G401 (cell line): Measurements from ENCODE around the gene TNS2. TPM values are rescaled to one million over a fixed set of nuclear protein-coding genes. Genes with fewer than 3 reads are reported as not detected.
"Not testable (repeated sequence)": the region's sequence is repeated elsewhere in the genome, so short reads cannot be mapped to it uniquely, and the experiment has no call there.

ENCODE experiments used
- DNase-seq: peaks from one replicate; pipeline ENCODE4 v3.0.0-alpha.2; 2015; ENCODE audit warnings: low spot score
- in situ Hi-C: cut with HindIII; loops from 2 replicates; pipeline ENCODE4 v1.10.0; 2016; ENCODE audit warnings: low sequenced_read_pairs, mixed read lengths
- total RNA-seq: library from RNA; depleted of rRNA; stranded (reverse); fragments of >200 nt; shearing (Covaris generic); gene quantifications from 2 replicates; pipeline ENCODE4 v1.2.3, GENCODE V29; 2014

TNS2 gene
- total RNA-seq, 1 experiment from 2014 or later = 13.7 TPM

DNA sequence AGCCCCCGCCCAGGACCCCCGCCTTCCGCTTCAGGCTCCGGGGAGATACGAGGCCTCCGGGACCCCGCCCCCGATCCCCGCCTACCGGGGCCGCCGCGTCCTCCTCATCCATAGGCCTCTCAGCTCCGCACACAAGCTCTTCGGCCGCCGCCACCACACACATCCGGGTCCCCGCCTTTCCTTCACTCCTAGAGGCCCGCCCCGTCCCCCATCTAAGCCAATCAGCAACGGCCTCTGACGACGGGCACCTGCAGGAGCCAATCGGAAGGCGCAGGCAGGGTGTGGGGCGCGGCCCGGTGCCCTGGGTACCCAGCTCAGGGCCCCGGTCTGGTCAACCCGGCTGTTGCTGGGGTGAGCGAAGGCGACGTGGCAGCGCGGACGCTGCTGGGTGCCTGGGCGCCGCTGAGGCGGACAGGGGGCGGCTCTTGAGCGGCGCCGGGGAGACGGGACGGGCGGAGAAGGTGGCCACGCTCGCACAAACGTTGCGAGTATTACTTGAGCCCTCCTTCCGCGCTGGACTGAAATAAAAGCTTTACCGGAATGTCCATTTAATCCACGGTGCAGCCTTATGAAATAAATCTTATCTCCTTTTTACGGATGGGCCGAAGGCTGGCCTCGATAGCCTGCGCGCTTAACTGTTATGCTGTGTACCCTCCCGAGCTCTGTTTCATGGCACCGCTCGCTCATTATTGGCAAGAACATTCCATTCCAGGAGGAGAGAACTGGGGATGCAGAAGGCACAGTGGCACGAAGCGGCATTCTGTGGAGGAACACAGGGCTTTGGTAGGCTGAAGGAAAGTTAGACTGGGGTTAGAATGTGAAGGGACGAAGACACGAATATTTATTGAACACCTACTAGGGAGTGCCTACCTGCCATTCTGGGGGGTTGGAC lies 29.6 kb downstream of the TNS2 start, which contains the start of gene SPRYD3:
Gene SPRYD3, minus strand, starts transcription at position 165 of the 892 bp plus-strand sequence. Its CDS starts 57 bp downstream, at position 108.
- in situ Hi-C loops = loop anchor here (5.0 to 10.0 kb wide), 2 partner anchors 43 to 115 kb away; no protein-coding TSS in a partner anchor
- DNase-seq = peak; percentile 97

DNA sequence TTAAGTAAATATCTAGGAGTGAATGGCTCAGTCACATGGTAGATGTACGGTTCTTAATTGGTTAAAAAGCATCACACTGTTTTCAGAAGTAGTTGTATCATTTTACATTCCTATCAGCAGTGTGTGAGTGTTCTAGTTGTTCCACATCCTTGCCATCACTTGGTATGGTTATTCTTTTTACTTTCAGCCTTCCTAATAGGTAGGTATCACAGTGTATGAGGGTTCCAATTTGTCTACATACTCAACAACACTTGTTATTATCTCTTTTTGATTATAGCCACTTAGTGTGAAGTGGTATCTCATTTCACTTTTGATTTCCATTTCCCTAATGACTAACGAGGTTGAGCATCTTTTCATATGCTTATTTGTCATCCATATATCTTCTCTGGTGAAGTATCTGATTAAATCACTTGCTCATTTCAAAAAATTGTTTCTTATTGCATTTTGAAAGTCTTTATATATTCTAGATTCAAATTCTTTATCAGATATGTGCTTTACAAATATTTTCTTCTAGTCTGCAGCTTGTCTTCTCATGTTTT lies 32.8 kb downstream of the TNS2 start:
- no peak for DNase-seq
- in situ Hi-C loops = no loop called here

DNA sequence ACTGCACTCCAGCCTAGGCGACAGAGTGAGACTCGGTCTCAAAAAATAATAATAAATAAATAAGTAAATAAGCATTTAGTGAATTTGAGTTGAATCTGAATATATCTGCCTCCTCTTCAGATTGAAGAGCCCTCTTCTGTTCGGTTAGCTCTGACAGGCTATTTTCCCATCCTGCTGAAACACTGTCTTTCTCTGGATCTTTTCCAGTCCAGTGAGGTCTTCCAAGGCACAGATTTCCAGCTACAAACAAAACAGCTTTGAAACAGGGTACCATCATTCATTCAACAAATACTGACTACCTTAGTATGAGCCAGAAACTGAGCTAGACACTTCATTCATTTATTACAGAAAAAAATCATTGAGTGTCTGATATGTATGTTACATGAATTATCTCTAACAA lies 36.5 kb downstream of the TNS2 start:
- in situ Hi-C loops = no loop called here
- DNase-seq = no peak

DNA sequence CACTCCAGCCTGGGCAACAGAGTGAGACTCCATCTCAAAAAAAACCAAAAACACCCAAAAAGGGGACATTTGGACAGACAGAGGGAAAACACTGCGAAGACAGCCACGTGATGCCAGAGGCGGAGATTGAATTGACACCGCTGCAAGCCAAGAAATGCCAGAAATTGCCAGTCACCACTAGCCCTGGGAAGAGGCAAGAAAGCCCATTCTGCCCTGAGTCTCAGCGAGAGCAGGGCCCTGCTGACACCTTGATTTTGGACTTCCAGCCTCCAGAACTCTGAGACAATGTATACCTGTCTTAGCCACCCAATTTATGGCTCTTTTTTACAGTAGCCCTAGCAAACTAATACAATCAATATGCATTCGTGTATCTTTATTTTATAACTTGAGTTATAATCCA lies 40.2 kb downstream of the TNS2 start:
- no peak for DNase-seq
- in situ Hi-C loops = no loop called here

DNA sequence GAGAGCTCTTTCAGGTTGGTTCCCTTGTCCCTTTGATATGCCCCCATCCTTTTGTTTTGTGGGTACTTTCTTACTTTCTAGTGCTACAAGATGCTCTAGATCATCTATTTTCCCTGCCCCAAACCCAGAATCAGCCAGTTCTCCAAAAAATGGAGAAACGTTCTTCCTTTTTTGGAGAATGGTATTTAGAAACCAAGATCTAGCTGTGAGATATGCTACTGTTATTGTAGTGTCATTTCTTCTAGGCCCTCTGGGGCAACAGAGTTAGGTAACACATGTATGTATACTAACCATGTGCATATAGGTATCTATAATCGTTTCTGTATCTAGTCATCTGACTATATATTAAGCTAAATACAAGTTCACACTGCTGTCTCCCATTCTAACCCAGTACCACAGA lies 40.7 kb downstream of the TNS2 start:
- DNase-seq = no peak
- in situ Hi-C loops = no loop called here

DNA sequence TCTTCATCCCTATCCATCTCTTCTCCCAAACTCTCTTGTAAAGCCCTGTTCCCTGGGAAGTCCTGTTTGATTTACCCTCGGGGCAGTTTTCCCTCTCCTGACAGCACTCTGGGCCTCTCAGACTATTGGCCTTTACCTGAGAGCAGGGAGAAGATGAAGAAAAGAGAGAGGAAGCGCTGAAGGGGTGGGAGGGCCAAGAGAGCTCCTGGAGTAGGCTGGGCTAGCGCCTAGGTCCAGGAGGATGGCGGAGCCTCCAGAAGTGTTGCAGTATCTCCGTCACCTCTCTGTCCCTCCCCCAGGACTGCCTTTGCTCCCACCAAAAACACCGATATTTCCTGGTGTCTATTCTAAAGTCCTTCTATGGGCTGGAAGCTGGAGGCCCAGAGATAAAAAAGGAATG lies 41.9 kb downstream of the TNS2 start:
- in situ Hi-C loops = no loop called here

DNA sequence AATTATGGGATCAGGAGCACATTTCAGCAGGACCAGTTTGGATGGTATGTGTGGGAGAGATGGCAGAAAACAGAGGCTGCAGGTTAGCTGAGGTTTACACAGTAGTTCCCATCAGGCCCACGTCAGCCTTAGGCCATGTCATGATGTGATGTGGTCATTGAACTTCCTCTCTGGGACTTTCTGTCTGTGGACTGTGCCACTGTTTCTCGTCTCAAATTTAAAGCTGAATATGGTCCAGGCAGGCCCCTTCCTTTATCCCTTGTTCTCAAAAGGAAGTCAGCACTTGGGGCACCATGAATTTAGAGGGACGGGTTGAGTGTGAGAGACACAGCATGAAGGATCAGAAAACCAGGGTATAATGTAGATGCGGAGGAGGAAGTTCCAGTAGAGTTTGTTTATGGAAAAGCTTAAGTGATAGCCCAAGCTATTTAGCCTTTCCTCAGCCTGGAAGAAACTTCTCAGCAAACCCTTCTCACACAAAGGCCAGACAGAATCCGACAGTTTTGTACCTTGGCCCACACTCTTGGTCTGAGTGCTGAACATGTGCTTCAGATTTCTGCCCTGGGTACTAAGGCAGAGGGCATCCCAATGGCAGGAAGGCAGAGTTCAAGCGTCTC lies 44.0 kb downstream of the TNS2 start:
- in situ Hi-C loops = no loop called here
- no peak for DNase-seq

More for the DNA sequence above, 41.9 kb downstream of the TNS2 start:
- DNase-seq = no peak

DNA sequence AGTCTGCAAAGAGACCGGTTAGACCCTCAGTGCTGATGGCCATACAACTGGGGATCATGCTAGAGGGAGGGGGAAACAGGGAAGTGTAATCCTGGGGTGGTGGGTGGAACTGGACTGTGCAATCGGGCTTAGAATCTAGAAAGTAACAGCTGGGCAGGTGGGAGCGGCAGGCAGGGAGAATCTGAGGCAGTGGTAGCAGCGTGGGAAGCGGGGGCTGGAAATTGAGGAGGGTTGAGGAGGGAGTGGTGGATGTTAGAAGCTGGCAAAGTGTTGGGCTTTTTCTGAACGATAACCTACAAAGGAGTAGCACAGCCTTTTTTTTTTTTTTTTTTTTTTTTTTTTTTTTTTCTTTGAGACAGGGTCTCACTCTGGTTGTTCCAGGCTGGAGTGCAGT lies 44.5 kb downstream of the TNS2 start:
- in situ Hi-C loops = no loop called here
- DNase-seq = no peak

DNA sequence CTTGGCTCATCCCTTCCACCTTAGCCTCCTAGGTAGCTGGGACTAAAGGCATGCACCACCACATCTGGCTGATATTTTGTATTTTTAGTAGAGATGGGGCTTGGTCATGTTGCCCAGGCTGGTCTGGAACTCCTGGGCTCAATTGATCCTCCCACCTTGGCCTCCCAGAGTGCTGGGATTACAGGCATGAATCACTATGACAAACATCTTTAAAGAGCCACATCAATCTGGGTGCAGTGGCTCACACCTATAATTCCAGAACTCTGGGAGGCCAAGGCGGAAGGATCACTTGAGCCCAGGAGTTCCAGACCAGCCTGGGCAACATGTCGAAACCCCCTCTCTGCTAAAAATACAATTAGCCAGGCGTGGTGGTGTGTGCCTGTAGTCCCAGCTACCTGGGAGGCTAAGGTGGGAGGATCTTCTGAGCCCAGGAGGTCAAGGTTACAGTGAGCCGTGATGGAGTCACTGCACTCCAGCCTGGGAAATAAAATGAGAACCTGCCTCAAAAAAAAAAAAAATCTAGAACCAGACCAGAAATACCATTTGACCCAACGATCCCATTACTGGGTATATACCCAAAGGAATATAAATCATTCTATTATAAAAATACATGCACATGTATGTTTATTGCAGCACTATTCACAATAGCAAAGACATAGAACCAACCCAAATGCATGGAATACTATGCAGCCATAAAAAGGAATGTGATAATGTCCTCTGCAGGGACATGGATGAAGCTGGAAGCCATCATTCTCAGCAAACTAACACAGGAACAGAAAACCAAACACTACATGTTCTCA lies 45.1 kb downstream of the TNS2 start:
- DNase-seq, in situ Hi-C loops: not testable (repeated sequence)

DNA sequence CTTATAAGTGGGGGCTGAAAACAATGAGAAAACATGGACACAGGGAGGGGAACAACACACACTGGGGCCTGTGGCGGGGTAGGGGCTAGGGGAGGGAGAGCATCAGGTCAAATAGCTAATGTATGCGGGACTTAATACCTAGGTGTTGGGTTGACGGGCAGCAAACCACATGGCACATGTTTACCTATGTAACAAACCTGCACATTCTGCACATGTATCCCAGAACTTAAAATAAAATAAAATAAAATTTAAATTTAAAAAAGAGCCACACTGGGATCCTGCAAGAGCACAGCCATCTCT lies 45.7 kb downstream of the TNS2 start:
- in situ Hi-C loops = not testable (repeated sequence)

DNA sequence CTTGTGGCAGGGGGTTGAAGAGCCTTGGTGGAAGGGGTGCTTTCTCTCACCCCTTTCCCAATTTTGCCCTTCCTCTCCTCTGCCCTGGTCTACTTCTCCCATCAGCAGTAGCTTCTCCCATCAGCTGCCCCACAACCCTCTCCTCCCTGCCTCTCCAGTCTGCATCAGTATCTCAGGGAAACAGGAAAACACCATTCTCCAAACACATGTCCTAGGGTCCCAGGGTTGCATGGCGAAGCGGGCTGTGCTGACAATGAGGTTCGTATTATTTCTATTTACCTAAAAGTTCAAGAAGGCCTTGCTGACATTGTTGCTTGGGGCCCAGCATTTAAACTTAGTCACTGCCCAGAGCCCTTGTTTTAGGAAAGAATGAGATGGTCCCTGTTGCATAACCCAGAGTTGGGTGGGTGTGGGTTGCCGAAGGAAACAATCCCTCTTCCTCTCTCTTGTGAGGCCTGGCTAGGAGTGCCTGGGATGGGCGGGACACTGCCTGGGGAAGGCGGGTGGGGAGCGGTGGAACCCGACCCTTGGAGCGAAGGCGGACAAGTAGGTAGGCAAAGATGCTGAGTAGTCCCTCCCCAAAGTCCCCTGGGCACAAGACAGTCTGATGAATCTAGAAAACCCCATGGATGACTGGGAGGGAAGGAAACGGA lies 46.4 kb downstream of the TNS2 start:
- peak; percentile 6 for DNase-seq
- in situ Hi-C loops = no loop called here

More for the DNA sequence above, 45.7 kb downstream of the TNS2 start:
- not testable (repeated sequence) for DNase-seq

DNA sequence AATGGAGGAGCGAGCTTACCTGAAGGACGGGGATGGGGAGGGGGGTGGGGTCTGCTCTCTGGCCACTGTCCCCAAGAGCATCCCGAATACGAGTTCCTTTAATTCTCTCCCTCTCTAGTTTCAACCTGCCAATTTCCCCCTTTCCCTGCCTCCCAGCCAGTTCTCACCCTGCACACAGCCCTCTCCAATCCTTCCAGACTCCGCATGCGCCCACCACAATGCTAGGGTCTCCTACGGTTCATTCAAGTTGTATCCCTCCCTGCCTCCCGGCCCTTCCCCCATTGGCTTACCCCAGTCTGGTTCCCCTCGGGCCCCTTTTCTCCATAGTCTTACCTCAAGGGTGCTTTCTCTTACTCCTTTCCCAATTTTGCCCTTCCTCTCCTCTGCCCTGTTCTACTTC lies 46.9 kb downstream of the TNS2 start:
- no peak for DNase-seq
- in situ Hi-C loops = no loop called here

DNA sequence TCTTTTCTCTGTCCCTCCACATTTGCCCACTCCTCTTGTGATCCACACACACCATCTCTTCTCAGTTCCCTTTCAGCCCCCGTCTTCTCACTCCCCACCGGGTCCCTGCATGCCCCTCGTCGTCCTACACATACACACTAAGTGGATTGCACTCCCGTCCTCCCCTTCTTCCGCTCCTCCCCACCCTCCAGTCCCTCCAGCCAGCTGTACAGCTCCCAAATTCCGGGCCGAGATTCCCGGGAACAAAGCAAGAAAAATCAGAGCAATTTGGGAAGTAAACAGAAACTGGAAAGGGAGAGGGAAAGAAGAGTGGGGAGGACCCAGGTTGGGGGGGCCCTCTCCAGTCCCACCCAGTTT lies 47.3 kb downstream of the TNS2 start:
- in situ Hi-C loops = no loop called here
- no peak for DNase-seq

DNA sequence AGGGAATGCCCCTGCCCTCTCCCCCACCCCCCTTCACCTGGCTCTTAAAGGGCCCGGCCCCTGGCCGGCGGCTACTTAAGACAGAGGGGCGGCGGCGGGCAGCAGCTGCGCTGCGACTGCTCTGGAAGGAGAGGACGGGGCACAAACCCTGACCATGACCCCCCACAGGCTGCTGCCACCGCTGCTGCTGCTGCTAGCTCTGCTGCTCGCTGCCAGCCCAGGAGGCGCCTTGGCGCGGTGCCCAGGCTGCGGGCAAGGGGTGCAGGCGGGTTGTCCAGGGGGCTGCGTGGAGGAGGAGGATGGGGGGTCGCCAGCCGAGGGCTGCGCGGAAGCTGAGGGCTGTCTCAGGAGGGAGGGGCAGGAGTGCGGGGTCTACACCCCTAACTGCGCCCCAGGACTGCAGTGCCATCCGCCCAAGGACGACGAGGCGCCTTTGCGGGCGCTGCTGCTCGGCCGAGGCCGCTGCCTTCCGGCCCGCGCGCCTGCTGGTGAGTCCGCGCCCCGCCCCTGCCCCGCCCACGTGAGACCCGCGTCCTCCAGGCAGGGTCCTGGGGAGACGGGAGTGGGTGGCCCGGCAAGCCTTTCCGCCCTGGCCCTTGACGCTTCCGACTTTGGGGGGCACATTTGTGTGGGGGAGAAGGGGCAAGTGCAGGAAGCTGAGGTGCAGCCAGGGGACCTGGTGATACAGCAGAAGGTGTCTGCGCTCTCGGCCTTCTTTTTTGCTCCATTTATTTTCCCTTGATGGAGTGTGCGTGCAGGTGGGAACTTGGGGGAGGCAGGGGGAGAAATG lies 47.9 kb downstream of the TNS2 start, which contains the start of gene IGFBP6:
Gene IGFBP6, plus strand, starts transcription at position 104 of the 790 bp plus-strand sequence. Its CDS starts 51 bp downstream, at position 155.
- peak; percentile 58 for DNase-seq
- in situ Hi-C loops = no loop called here

DNA sequence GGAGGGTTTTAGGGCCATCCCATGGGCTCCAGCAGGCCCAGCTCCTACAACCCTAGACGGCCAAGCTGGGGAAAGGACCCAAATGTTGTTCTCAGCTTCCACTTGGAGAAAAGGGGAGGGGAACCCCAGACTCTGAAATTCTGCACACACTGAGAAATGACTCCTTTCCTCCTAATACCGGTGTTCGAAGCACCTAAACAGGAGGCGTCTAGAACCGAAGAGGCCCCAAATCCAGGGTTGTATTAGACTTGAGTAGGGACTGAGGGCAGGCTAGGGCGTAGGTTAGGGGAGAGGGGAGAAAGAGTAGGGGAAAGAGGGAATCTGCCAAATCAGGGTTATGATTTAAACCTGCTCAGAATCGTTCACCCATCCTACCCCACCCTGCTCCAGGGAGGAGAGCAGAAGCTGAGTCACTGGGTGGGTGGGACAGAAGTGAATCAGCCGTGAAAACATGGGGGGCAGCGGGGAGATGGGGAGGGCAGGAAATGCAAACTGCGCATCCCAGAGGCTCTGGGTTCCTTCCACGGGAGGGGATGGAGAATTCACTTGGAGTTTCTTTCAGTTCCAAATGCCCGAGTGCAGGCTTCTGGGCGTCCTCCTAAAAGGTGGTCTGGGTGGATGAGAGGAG lies 48.6 kb downstream of the TNS2 start:
- no peak for DNase-seq
- in situ Hi-C loops = no loop called here

DNA sequence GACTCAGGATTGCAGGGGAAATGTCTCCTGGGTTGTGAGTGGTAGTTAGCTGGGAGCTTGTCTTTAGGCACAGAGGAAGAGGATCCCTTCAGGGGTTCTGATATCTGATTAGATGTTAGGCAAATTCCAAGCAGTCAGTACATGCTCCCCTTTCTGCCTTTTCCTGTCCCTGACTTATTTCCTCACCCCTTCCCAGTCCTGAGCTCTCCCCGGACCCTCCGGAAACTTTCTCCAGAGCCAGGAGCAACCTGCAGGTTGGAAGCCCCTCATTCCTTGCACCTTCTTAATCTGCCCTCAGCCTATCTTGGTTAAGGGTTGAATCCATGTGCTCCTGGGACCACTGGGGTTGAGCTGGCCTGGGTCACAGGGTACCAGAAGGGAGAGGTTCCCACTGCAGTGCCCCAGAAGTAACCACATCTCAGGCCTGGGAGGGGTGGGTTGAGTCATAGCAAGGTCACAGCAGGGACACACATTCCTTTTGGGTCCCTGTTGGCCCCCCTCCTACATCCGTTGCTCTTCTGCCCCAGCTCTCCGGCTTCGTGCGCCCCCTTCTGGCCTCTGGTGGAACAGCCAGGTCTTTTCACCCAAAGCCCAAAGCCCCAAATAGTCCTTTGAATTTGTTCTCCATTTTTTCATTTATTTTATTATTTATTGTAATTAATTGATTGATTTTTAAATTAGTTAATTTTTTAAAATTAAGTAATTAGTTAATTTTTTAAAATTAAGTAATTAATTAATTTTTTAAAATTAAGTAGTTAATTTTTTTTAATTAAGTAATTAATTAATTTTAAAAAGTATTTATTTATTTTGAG lies 49.4 kb downstream of the TNS2 start:
- in situ Hi-C loops = no loop called here
- peak; percentile 82 for DNase-seq

DNA sequence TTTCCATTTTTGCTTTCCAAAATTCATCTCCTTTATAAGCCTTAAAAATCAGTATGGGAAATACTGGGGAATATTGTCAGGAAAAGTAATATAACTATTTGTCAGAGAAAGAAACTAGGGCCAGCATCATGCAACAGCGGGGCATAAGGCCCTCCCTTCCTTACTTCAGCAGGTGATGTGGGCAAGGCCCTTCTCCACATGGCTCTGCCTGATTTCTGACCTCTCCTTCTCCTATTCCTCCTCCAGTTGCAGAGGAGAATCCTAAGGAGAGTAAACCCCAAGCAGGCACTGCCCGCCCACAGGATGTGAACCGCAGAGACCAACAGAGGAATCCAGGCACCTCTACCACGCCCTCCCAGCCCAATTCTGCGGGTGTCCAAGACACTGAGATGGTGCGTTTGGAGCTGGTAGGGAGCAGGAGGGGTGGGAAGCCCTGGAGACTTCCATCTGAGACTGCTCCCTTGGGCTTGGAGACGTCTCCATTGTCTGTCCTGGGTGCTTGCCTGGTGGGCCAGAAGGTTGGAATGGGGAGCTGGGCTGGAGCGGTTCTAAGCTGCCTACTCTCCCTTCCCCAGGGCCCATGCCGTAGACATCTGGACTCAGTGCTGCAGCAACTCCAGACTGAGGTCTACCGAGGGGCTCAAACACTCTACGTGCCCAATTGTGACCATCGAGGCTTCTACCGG lies 50.7 kb downstream of the TNS2 start:
- in situ Hi-C loops = no loop called here

More for the DNA sequence above, 50.7 kb downstream of the TNS2 start:
- no peak for DNase-seq
